Stimulated activated naive B cell treated with anti-CD40 and anti-IgM and Interleukin-4, amounts not matched to agents 10 μg/mL and 1 μg/mL and 100 μg/mL, for 72 hours (primary cell): ENCODE results near the gene UNC5C.

Experiments
- ATAC-seq, 2 donors: fragments of 150-1000 bp; cut with Tn5 transposase; replicated peaks; 2 replicates each; pipeline ENCODE4 v1.10.0; 2021; ENCODE audit warnings: moderate library complexity in 1 of 2
- DNase-seq: peaks from one replicate; pipeline ENCODE4 v3.0.0; 2021
- H3K27ac Mint-ChIP-seq: one replicate; pipeline ENCODE4 v1.8.0; 2022; ENCODE audit warnings: mild to moderate bottlenecking, mixed read lengths
- H3K27me3 Mint-ChIP-seq, 2 donors: one replicate each; pipeline ENCODE4 v1.8.0; 2022; ENCODE audit warnings: mixed read lengths in 2 of 2
- H3K36me3 Mint-ChIP-seq, 2 donors: one replicate each; pipeline ENCODE4 v1.8.0; 2022; ENCODE audit warnings: mixed read lengths in 2 of 2, mild to moderate bottlenecking in 1 of 2
- H3K4me1 Mint-ChIP-seq, 2 donors: one replicate each; pipeline ENCODE4 v1.8.0; 2022; ENCODE audit warnings: mixed read lengths in 2 of 2, mild to moderate bottlenecking in 1 of 2
- H3K4me3 Mint-ChIP-seq, 2 donors: one replicate each; pipeline ENCODE4 v1.8.0; 2022; ENCODE audit warnings: mild to moderate bottlenecking in 2 of 2, mixed read lengths in 2 of 2, moderate library complexity in 1 of 2
- H3K9me3 Mint-ChIP-seq, 2 donors: one replicate each; pipeline ENCODE4 v1.8.0; 2022; ENCODE audit warnings: mixed read lengths in 2 of 2, mild to moderate bottlenecking in 1 of 2

Gene UNC5C

GRCh38 chr4:95360906-95361695 lies 187.7 kb downstream of the UNC5C start:
- no peak overlapping the region for H3K27ac Mint-ChIP-seq
- no peaks in the 10 kb centered on the region for H3K36me3 Mint-ChIP-seq
- DNase-seq: no peak
- H3K27me3 Mint-ChIP-seq: no peaks in the 10 kb centered on the region
- no peak for ATAC-seq
- H3K9me3 Mint-ChIP-seq: no peaks in the 10 kb centered on the region
- no peaks in the 10 kb centered on the region for H3K4me1 Mint-ChIP-seq
- H3K4me3 Mint-ChIP-seq: no peak overlapping the region

- Mint-ChIP-seq H3K4me3 (no peak overlapping the region), H3K36me3 (no peaks in the 10 kb centered on the region), H3K4me1 (no peaks in the 10 kb centered on the region), H3K27ac (no peak overlapping the region), H3K27me3 (no peaks in the 10 kb centered on the region), H3K9me3 (no peaks in the 10 kb centered on the region)
- no peak for ATAC-seq
- no peak for DNase-seq
Observed at GRCh38 chr4:95360256-95360903, 188.4 kb downstream of the UNC5C start.

DNA sequence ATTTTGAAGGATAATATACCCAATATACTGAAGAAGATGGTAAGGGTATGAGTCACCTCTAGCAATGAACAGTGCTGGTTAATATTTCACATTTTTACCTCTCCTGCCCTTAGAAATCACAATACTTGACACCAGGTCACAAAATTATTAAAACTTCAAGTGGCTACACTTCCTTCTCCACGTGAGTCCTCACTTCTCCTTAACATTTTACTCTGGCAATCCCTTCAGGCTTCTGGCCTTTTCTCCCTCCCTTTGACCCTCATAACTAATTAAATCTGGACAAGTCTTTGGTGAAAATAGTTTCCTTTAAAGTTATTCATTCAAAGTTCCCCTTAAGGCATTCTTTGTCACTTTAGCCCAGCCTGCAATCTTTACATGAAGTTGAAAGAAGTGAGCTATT lies 190.4 kb downstream of the UNC5C start:
- Mint-ChIP-seq H3K4me3 (no peak overlapping the region), H3K4me1 (no peaks in the 10 kb centered on the region), H3K9me3 (no peaks in the 10 kb centered on the region), H3K27ac (no peak overlapping the region), H3K27me3 (no peaks in the 10 kb centered on the region), H3K36me3 (no peaks in the 10 kb centered on the region)
- no peak for ATAC-seq
- DNase-seq: no peak

DNA sequence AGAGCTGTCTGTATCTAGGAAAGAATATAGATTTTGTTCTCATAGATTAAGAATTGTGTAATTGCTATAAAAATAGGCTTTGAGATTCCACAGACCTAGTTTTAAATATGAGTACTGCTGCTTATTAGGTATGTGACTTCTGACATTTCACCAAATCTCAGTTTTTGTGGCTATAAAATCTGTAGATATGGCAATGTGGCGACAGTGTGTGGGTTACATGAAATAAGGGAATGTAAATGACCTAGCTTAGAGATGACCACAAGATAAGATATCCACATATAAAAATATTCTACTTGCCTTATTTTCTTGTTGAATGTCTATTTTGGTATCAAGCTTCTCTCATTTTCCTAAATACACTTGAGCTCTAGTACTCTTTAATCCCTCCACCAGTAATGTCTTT lies 193.8 kb downstream of the UNC5C start:
- no peaks in the 10 kb centered on the region for H3K36me3 Mint-ChIP-seq
- no peak for ATAC-seq
- DNase-seq: no peak
- H3K4me3 Mint-ChIP-seq: no peak overlapping the region
- no peaks in the 10 kb centered on the region for H3K4me1 Mint-ChIP-seq
- no peaks in the 10 kb centered on the region for H3K27me3 Mint-ChIP-seq
- H3K9me3 Mint-ChIP-seq: no peaks in the 10 kb centered on the region
- no peak overlapping the region for H3K27ac Mint-ChIP-seq

- H3K27me3 Mint-ChIP-seq: no peaks in the 10 kb centered on the region
- no peak for DNase-seq
- no peaks in the 10 kb centered on the region for H3K4me1 Mint-ChIP-seq
- H3K4me3 Mint-ChIP-seq: no peak overlapping the region
- no peaks in the 10 kb centered on the region for H3K36me3 Mint-ChIP-seq
- no peak overlapping the region for H3K27ac Mint-ChIP-seq
- ATAC-seq: no peak
- H3K9me3 Mint-ChIP-seq: peaks cover 11 to 19% of the 10 kb centered on the region in 2 donors
Observed at GRCh38 chr4:95348418-95348817, 200.4 kb downstream of the UNC5C start.

DNA sequence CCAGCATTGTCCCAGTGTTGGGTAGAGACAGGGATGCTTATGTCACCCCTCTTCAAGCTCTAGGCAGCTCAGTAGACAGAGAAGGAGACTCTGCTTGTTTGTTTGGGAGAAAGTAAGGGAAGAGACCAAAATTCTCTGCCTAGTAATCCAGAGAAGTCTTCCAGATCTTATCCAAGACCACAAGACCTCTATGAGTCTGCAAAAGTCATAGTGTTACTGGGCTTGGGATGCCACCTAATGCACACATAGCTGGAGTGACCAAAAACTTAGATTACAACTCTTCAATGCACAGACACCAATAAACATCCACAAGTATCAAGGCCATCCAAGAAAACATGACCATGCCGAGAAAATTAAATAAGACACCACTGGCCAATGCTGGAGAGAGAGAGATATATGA lies 205.5 kb downstream of the UNC5C start:
- H3K4me1 Mint-ChIP-seq: no peaks in the 10 kb centered on the region
- no peaks in the 10 kb centered on the region for H3K27me3 Mint-ChIP-seq
- ATAC-seq (no peak), DNase-seq (no peak)
- H3K9me3 Mint-ChIP-seq: peaks cover 16 to 21% of the 10 kb centered on the region in 2 donors
- no peaks in the 10 kb centered on the region for H3K36me3 Mint-ChIP-seq
- no peak overlapping the region for H3K4me3 Mint-ChIP-seq
- H3K27ac Mint-ChIP-seq: no peak overlapping the region

GRCh38 chr4:95340191-95340590 lies 208.6 kb downstream of the UNC5C start:
- DNase-seq: no peak
- Mint-ChIP-seq H3K4me3 (no peak overlapping the region), H3K9me3 (peaks cover 8 to 9% of the 10 kb centered on the region in 2 donors), H3K4me1 (no peaks in the 10 kb centered on the region), H3K36me3 (no peaks in the 10 kb centered on the region), H3K27ac (no peak overlapping the region), H3K27me3 (no peaks in the 10 kb centered on the region)
- ATAC-seq: no peak

GRCh38 chr4:95325665-95326064 lies 223.1 kb downstream of the UNC5C start:
- ATAC-seq: no peak
- Mint-ChIP-seq H3K36me3 (no peaks in the 10 kb centered on the region), H3K27me3 (no peaks in the 10 kb centered on the region), H3K4me3 (no peak overlapping the region), H3K4me1 (no peaks in the 10 kb centered on the region), H3K9me3 (peaks cover 0 to 3% of the 10 kb centered on the region in 2 donors), H3K27ac (no peak overlapping the region)
- DNase-seq: no peak

DNA sequence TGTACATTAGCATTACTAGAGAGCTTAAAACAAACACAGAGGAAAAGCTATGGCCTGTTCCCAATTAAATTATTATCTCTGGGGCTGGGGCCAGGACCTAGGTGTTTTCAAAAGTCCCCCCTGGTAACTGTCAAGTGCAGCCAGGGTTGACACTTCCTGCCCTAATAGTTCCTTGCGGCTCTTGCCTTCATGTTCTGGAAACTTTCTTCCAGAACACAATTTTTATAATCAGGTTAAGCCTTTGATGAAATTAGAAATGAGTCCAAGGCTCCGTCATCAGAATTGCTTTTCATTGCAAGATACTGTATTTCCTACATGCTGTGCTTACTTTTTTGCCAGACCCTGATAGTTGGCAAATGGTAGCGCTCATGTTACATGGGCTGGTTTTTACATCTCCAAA lies 229.6 kb downstream of the UNC5C start:
- H3K4me1 Mint-ChIP-seq: no peaks in the 10 kb centered on the region
- H3K4me3 Mint-ChIP-seq: no peak overlapping the region
- H3K27ac Mint-ChIP-seq: no peak overlapping the region
- ATAC-seq: no peak
- no peaks in the 10 kb centered on the region for H3K27me3 Mint-ChIP-seq
- no peak for DNase-seq
- H3K9me3 Mint-ChIP-seq: peaks cover 0 to 3% of the 10 kb centered on the region in 2 donors
- no peaks in the 10 kb centered on the region for H3K36me3 Mint-ChIP-seq

DNA sequence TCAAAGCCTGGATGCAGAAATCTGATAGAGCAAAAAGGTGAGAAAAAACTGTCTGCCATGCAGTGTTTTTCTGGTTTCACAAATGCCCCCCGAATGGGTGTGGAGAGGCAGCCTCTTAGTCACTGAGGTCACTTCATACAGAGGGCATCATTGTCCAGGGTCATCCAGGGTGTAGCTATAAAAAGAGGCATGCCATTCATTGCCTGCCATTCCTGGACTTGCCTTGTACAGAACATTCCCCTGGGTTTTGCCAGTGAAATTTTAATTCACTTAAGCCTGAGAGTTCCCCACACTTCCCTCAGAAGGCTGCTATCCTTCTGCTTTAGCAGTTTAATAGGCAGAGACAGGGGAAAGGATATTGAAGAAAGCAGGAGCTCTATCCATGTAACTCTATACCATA lies 230.3 kb downstream of the UNC5C start:
- DNase-seq: no peak
- Mint-ChIP-seq H3K36me3 (no peaks in the 10 kb centered on the region), H3K9me3 (peaks cover 0 to under 1% of the 10 kb centered on the region in 2 donors), H3K27ac (no peak overlapping the region), H3K27me3 (no peaks in the 10 kb centered on the region), H3K4me1 (no peaks in the 10 kb centered on the region), H3K4me3 (no peak overlapping the region)
- ATAC-seq: no peak

GRCh38 chr4:95318044-95318443 lies 230.7 kb downstream of the UNC5C start:
- no peaks in the 10 kb centered on the region for H3K36me3 Mint-ChIP-seq
- DNase-seq (no peak), ATAC-seq (no peak)
- H3K4me3 Mint-ChIP-seq: no peak overlapping the region
- H3K4me1 Mint-ChIP-seq: no peaks in the 10 kb centered on the region
- H3K9me3 Mint-ChIP-seq: no peaks in the 10 kb centered on the region
- H3K27me3 Mint-ChIP-seq: no peaks in the 10 kb centered on the region
- no peak overlapping the region for H3K27ac Mint-ChIP-seq

DNA sequence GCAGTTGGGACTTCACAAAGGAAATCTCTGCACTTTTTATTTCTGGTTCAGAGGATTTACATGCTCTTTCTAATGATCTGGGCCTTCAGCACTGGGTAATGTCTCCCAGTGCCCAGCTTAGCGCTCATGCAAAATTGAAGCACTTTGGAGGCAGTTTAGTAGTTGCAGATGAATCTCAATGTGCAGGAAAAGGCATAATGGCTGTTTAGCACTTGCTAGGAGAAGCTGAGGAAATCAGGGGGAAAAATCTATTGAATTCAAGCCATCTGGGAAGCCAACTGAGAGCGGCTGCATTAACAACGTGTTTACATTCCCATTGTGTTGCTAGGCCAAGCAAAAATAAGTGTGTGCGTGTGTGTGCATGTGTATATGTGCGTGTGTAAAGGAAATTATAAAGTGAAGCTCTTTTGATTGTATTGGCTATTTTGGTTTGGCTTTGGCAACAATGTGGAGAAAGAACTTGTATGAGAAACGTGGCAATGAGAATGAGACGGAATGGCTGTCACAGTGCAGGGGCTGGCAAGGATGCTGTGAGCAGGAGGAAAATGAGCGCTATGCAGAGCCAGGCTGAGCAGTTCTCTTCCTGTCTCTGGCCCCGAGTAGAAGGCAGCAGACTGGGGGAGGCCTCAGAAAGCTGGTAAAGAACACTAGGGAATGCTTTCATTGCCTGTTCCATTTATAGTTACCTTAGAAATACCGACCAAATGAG lies 231.5 kb downstream of the UNC5C start:
- ATAC-seq (no peak), DNase-seq (no peak)
- Mint-ChIP-seq H3K4me1 (no peaks in the 10 kb centered on the region), H3K27ac (no peak overlapping the region), H3K36me3 (no peaks in the 10 kb centered on the region), H3K4me3 (no peak overlapping the region), H3K27me3 (no peaks in the 10 kb centered on the region), H3K9me3 (no peaks in the 10 kb centered on the region)

- no peak for ATAC-seq
- Mint-ChIP-seq H3K27me3 (no peaks in the 10 kb centered on the region), H3K9me3 (no peaks in the 10 kb centered on the region), H3K36me3 (no peaks in the 10 kb centered on the region), H3K4me3 (no peak overlapping the region), H3K27ac (no peak overlapping the region), H3K4me1 (no peaks in the 10 kb centered on the region)
- DNase-seq: no peak
Observed at GRCh38 chr4:95314573-95314972, 234.2 kb downstream of the UNC5C start.

- ATAC-seq (no peak), DNase-seq (no peak)
- Mint-ChIP-seq H3K4me1 (no peaks in the 10 kb centered on the region), H3K36me3 (no peaks in the 10 kb centered on the region), H3K27me3 (no peaks in the 10 kb centered on the region), H3K4me3 (no peak overlapping the region), H3K9me3 (peaks cover 0 to under 1% of the 10 kb centered on the region in 2 donors), H3K27ac (no peak overlapping the region)
Observed at GRCh38 chr4:95304898-95305297, 243.9 kb downstream of the UNC5C start.

GRCh38 chr4:95300304-95300703 lies 248.5 kb downstream of the UNC5C start:
- Mint-ChIP-seq H3K9me3 (peaks cover 9 to 14% of the 10 kb centered on the region in 2 donors), H3K27me3 (no peaks in the 10 kb centered on the region), H3K36me3 (no peaks in the 10 kb centered on the region), H3K4me1 (no peaks in the 10 kb centered on the region), H3K4me3 (no peak overlapping the region), H3K27ac (no peak overlapping the region)
- ATAC-seq (no peak), DNase-seq (no peak)
